GM18505 (cell line): ENCODE data around the gene ASPG.

ENCODE experiments used
- ATAC-seq: cut with Tn5 transposase; IDR thresholded peaks from one replicate; pipeline ENCODE4 v1.9.1; 2021; ENCODE audit not compliant: unreplicated experiment
- POLR2A ChIP-seq: IDR thresholded peaks from 4 replicates; pipeline ENCODE4 v1.6.1; 2011; ENCODE audit warnings: borderline replicate concordance; ENCODE audit not compliant: insufficient read depth, insufficient read length; ENCODE audit errors: extremely low read depth

Gene ASPG

GRCh38 chr14:104081951-104082464 is 3.5 kb upstream of the ASPG start:
- TF ChIP-seq POLR2A: no peak
- no peak for ATAC-seq

GRCh38 chr14:104082807-104083206 is 2.7 kb upstream of the ASPG start:
- no peak for TF ChIP-seq POLR2A
- ATAC-seq: no peak

- no peak for TF ChIP-seq POLR2A
- no peak for ATAC-seq
Measured at GRCh38 chr14:104084251-104085002, 1.1 kb upstream of the ASPG start.

- ATAC-seq: no peak
- TF ChIP-seq POLR2A: no peak
Measured at GRCh38 chr14:104085889-104086201, 345 bp downstream of the ASPG start.

- TF ChIP-seq POLR2A: no peak
- ATAC-seq: no peak
Measured at GRCh38 chr14:104086210-104086660, 735 bp downstream of the ASPG start.

- no peak for TF ChIP-seq POLR2A
- ATAC-seq: no peak
Measured at GRCh38 chr14:104086661-104087461, 1.4 kb downstream of the ASPG start.

GRCh38 chr14:104087505-104087904 is 2.0 kb downstream of the ASPG start:
- TF ChIP-seq POLR2A: no peak
- ATAC-seq: no peak

GRCh38 chr14:104087981-104088850 is 2.7 kb downstream of the ASPG start:
- TF ChIP-seq POLR2A: no peak

GRCh38 chr14:104090071-104090748 is 4.7 kb downstream of the ASPG start:
- ATAC-seq: no peak
- no peak for TF ChIP-seq POLR2A

More at GRCh38 chr14:104087981-104088850, 2.7 kb downstream of the ASPG start:
- no peak for ATAC-seq

- no peak for TF ChIP-seq POLR2A
- no peak for ATAC-seq
Measured at GRCh38 chr14:104091061-104091926, 5.8 kb downstream of the ASPG start.

- TF ChIP-seq POLR2A: no peak
Measured at GRCh38 chr14:104091927-104092771, 6.6 kb downstream of the ASPG start.

More at GRCh38 chr14:104091927-104092771, 6.6 kb downstream of the ASPG start:
- no peak for ATAC-seq
